Tibial nerve (tissue), 4 donors: ENCODE data around the gene SAFB. TPM values are rescaled to one million over a fixed set of nuclear protein-coding genes. Genes with fewer than 3 reads are reported as not detected.

Experiments used
- DNase-seq, 2 donors: peaks; one replicate each; pipeline ENCODE4 v3.0.0-alpha.2; 2019; ENCODE audit warnings: low spot score in 2 of 2
- H3K27ac ChIP-seq, 4 donors: fragments of 200-600 bp; sonication (generic) in 3 of 4; one replicate each; pipeline ENCODE4 v1.5.1; 2017 to 2019; ENCODE audit warnings: mild to moderate bottlenecking in 1 of 4
- H3K27me3 ChIP-seq, 2 donors: fragments of 200-600 bp; sonication (generic) in 1 of 2; one replicate each; pipeline versions ENCODE4 v1.5.1 to v1.6.0; 2017 to 2019
- H3K36me3 ChIP-seq, 3 donors: fragments of 200-600 bp; sonication (generic); one replicate each; pipeline ENCODE4 v1.5.1; 2018 to 2019
- H3K4me1 ChIP-seq, 4 donors: fragments of 200-600 bp; sonication (generic) in 3 of 4; one replicate each; pipeline ENCODE4 v1.5.1; 2017 to 2019
- H3K4me3 ChIP-seq, 4 donors: fragments of 200-600 bp; sonication (generic) in 3 of 4; one replicate each; pipeline ENCODE4 v1.5.1; 2017 to 2019; ENCODE audit warnings: mild to moderate bottlenecking in 1 of 4, moderate library complexity in 1 of 4
- H3K9me3 ChIP-seq, 4 donors: fragments of 200-600 bp; sonication (generic) in 3 of 4; one replicate each; pipeline ENCODE4 v1.5.1; 2017 to 2019
- CTCF ChIP-seq, 5 experiments: fragments of 200-600 bp in 3 of 5; fragments of 450-650 bp in 2 of 5; sonication (generic) in 3 of 5; IDR thresholded peaks; one replicate each; pipeline ENCODE4 v1.5.1; 2016 to 2019; ENCODE audit warnings: antibody characterized with exemption in 5 of 5, mild to moderate bottlenecking in 3 of 5, moderate library complexity in 2 of 5
- EP300 ChIP-seq, 2 donors: sonication (generic); formaldehyde crosslinking; IDR thresholded peaks; one replicate each; pipeline ENCODE4 v1.6.1; 2017; ENCODE audit warnings: antibody characterized with exemption in 2 of 2, mild to moderate bottlenecking in 1 of 2
- POLR2A ChIP-seq, 2 donors: fragments of 450-650 bp; IDR thresholded peaks; one replicate each; pipeline ENCODE4 v1.6.1; 2017; ENCODE audit warnings: antibody characterized with exemption in 2 of 2, mild to moderate bottlenecking in 2 of 2, moderate library complexity in 2 of 2
- WGBS, 2 donors: methylation state at CpG; one replicate each; pipeline ENCODE4 v1.1.5; 2018; 5-methylcytosine and 5-hydroxymethylcytosine counted together
- total RNA-seq, 4 donors: library from RNA; depleted of rRNA; stranded (reverse); fragments of >200 nt; gene quantifications; one replicate each; pipeline ENCODE4 v1.1.0, GENCODE V29; 2016

Gene SAFB
- total RNA-seq, 4 donors from 2014 or later, result 121 to 252 (median 129) TPM

DNA sequence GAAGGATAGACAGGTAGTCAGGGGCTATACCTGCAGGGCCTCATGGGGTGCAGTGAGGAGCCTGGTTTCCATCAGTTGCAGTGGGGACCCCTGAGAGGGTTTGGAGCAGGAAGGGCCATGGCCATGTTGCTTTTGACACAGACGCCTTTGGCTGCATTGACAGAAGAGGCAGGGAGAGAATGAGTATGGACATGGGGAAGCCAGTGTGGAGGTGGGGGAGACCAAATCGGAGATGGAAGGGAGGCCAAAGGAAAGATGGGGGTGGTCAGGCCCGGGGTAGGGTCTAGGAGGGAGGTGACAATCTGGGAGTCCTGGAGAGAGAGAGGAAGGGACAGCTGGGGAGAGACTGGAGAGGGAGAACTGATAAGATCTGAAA, 59.2 kb downstream of the SAFB start:
- H3K4me1 ChIP-seq, result peaks cover 0 to 35% (median 8%) of the 10 kb centered on the region in 4 donors
- TF ChIP-seq EP300 (IDR thresholded peaks at IDR 0.05) (no peak), CTCF (IDR thresholded peaks at IDR 0.05) (no peak), POLR2A (IDR thresholded peaks at IDR 0.05) (no peak)
- no peak overlapping the region for H3K4me3 ChIP-seq
- H3K27ac ChIP-seq, result no peak overlapping the region
- no peaks in the 10 kb centered on the region for H3K9me3 ChIP-seq
- 85 to 91% methylated on average over 3 of the region's 3 CpGs for WGBS, 2 donors
- H3K27me3 ChIP-seq, result no peaks in the 10 kb centered on the region
- peaks cover 0 to 17% (median 0%) of the 10 kb centered on the region in 3 donors for H3K36me3 ChIP-seq
- DNase-seq, result no peak

- Histone ChIP-seq H3K27me3 (no peaks in the 10 kb centered on the region), H3K9me3 (no peaks in the 10 kb centered on the region)
- WGBS, 2 donors, result 93 to 95% methylated on average over 10 of the region's 10 CpGs
These were observed 60.4 kb downstream of the SAFB start for GRCh38 chr19:5683177-5683886.

DNA sequence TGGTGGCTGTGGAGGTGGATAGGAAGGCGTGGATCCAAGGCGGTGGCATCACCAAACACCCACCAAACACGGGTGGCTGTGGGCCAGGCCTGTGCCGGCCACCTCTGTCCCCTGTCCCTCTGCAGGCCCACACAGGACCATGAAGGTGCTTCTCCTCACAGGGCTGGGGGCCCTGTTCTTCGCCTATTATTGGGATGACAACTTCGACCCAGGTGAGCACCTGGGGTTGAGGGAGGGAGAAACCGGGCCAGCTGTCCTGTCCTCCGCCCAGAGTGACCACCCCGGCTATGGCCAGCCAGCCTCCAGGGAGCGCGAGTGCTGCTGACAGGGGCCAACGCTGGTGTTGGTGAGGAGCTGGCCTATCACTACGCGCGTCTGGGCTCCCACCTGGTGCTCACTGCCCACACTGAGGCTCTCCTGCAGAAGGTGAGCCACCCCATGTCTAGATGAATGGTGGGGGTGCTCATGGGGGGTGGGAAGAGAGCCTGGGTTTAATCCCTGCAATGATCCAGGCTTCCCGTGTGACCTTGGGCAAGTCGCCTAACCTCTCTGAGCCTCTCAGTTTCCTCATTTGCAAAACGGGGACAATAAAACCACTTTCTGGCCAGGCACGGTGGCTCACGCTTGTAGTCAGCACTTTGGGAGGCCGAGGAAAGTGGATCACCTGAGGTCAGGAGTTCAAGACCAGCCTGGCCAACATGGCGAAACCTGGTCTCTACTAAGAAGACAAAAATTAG, 62.0 kb downstream of the SAFB start:
- H3K36me3 ChIP-seq, result no peaks in the 10 kb centered on the region
- peaks cover 0 to 36% (median 5%) of the 10 kb centered on the region in 4 donors for H3K4me1 ChIP-seq
- 87 to 89% methylated on average over 13 to 22 of the region's 22 CpGs for whole genome bisulfite sequencing, 2 donors
- no peak for DNase-seq
- no peak overlapping the region for H3K27ac ChIP-seq
- TF ChIP-seq POLR2A (IDR thresholded peaks at IDR 0.05) (no peak), EP300 (IDR thresholded peaks at IDR 0.05) (no peak), CTCF (IDR thresholded peaks at IDR 0.05) (no peak)
- no peaks in the 10 kb centered on the region for H3K27me3 ChIP-seq
- H3K9me3 ChIP-seq, result no peaks in the 10 kb centered on the region
- no peak overlapping the region for H3K4me3 ChIP-seq

More at GRCh38 chr19:5683177-5683886, 60.4 kb downstream of the SAFB start:
- Histone ChIP-seq H3K27ac (no peak overlapping the region), H3K36me3 (peaks cover 0 to 5% (median 0%) of the 10 kb centered on the region in 3 donors), H3K4me3 (no peak overlapping the region), H3K4me1 (peaks cover 0 to 40% (median 11%) of the 10 kb centered on the region in 4 donors)
- TF ChIP-seq CTCF (IDR thresholded peaks at IDR 0.05) (no peak), EP300 (IDR thresholded peaks at IDR 0.05) (no peak), POLR2A (IDR thresholded peaks at IDR 0.05) (no peak)
- DNase-seq, result no peak

DNA sequence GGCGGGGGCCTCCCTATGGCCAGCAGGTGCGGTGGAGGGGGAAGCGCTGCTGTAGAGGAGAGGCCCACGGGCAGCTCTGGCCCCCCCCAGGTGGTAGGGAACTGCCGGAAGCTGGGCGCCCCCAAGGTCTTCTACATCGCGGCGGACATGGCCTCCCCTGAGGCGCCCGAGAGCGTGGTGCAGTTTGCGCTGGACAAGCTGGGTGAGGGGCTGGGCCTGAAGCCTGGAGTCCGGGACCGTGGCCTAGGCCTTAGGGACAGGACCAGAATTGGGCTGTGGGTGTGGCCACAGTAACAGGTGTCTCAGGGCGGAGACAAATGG, 63.4 kb downstream of the SAFB start:
- 26 to 43% methylated on average over 14 to 16 of the region's 16 CpGs for WGBS, 2 donors
- no peaks in the 10 kb centered on the region for H3K36me3 ChIP-seq

More for the DNA sequence above, 63.4 kb downstream of the SAFB start:
- no peak for DNase-seq
- peak overlapping the region; percentile 48 to 63 (median 60) for H3K4me3 ChIP-seq
- no peaks in the 10 kb centered on the region for H3K9me3 ChIP-seq
- H3K4me1 ChIP-seq, result peaks cover 0 to 38% (median 8%) of the 10 kb centered on the region in 4 donors
- H3K27me3 ChIP-seq, result no peaks in the 10 kb centered on the region
- TF ChIP-seq POLR2A (IDR thresholded peaks at IDR 0.05) (no peak), EP300 (IDR thresholded peaks at IDR 0.05) (no peak), CTCF (IDR thresholded peaks at IDR 0.05) (no peak)
- H3K27ac ChIP-seq, result peak overlapping the region; percentile 21 to 88 (median 76)
